ENCODE results near the gene HTR1D.
"Not testable (repeated sequence)": the region's sequence is repeated elsewhere in the genome, so short reads cannot be mapped to it uniquely, and the experiment has no call there.

Gene HTR1D

GRCh38 chr1:23194119-23194984 is 22.9 kb downstream of the HTR1D start:
- no peak for DNase-seq (ENCODE audit: extremely low read depth, insufficient read length)
- no peaks in the 10 kb centered on the region; the same call in 1 of the 2 replicates for H3K27me3 ChIP-seq (replicated peaks; ENCODE audit: control insufficient read depth, insufficient read depth, low read length)
- H3K4me3 ChIP-seq (replicated peaks; ENCODE audit: low read depth, low read length), result no peak overlapping the region
- no peak for TF ChIP-seq CTCF (IDR thresholded peaks at IDR 0.05; ENCODE audit: insufficient read depth, low read length, poor library complexity, severe bottlenecking)
- H3K36me3 ChIP-seq (ENCODE audit: control insufficient read depth, insufficient read depth, low read length), result no peaks in the 10 kb centered on the region

GRCh38 chr1:23193391-23194118 is 23.7 kb downstream of the HTR1D start:
- no peaks in the 10 kb centered on the region for H3K36me3 ChIP-seq (ENCODE audit: control insufficient read depth, insufficient read depth, low read length)
- DNase-seq (ENCODE audit: extremely low read depth, insufficient read length), result no peak
- TF ChIP-seq CTCF (IDR thresholded peaks at IDR 0.05; ENCODE audit: insufficient read depth, low read length, poor library complexity, severe bottlenecking), result no peak
- no peak overlapping the region for H3K4me3 ChIP-seq (replicated peaks; ENCODE audit: low read depth, low read length)
- no peaks in the 10 kb centered on the region; the same call in 1 of the 2 replicates for H3K27me3 ChIP-seq (replicated peaks; ENCODE audit: control insufficient read depth, insufficient read depth, low read length)

- TF ChIP-seq CTCF (IDR thresholded peaks at IDR 0.05; ENCODE audit: insufficient read depth, low read length, poor library complexity, severe bottlenecking), result no peak
- H3K36me3 ChIP-seq (ENCODE audit: control insufficient read depth, insufficient read depth, low read length), result no peaks in the 10 kb centered on the region
- H3K4me3 ChIP-seq (replicated peaks; ENCODE audit: low read depth, low read length), result no peak overlapping the region
- H3K27me3 ChIP-seq (replicated peaks; ENCODE audit: control insufficient read depth, insufficient read depth, low read length), result no peaks in the 10 kb centered on the region; the same call in 1 of the 2 replicates
- no peak for DNase-seq (ENCODE audit: extremely low read depth, insufficient read length)
Observed at GRCh38 chr1:23191199-23191598, 26.1 kb downstream of the HTR1D start.

- H3K27me3 ChIP-seq (replicated peaks; ENCODE audit: control insufficient read depth, insufficient read depth, low read length); H3K36me3 ChIP-seq (ENCODE audit: control insufficient read depth, insufficient read depth, low read length); DNase-seq (ENCODE audit: extremely low read depth, insufficient read length); H3K4me3 ChIP-seq (replicated peaks; ENCODE audit: low read depth, low read length): not testable (repeated sequence)
Observed at GRCh38 chr1:23188936-23189452, 28.3 kb downstream of the HTR1D start.

GRCh38 chr1:23188434-23188884 is 28.8 kb downstream of the HTR1D start:
- TF ChIP-seq CTCF (IDR thresholded peaks at IDR 0.05; ENCODE audit: insufficient read depth, low read length, poor library complexity, severe bottlenecking), result no peak
- DNase-seq (ENCODE audit: extremely low read depth, insufficient read length), result no peak
- Histone ChIP-seq H3K36me3 (ENCODE audit: control insufficient read depth, insufficient read depth, low read length) (no peaks in the 10 kb centered on the region), H3K4me3 (replicated peaks; ENCODE audit: low read depth, low read length) (no peak overlapping the region), H3K27me3 (replicated peaks; ENCODE audit: control insufficient read depth, insufficient read depth, low read length) (no peaks in the 10 kb centered on the region)

GRCh38 chr1:23187637-23188036 is 29.7 kb downstream of the HTR1D start:
- DNase-seq (ENCODE audit: extremely low read depth, insufficient read length), result no peak
- Histone ChIP-seq H3K36me3 (ENCODE audit: control insufficient read depth, insufficient read depth, low read length) (no peaks in the 10 kb centered on the region), H3K27me3 (replicated peaks; ENCODE audit: control insufficient read depth, insufficient read depth, low read length) (no peaks in the 10 kb centered on the region), H3K4me3 (replicated peaks; ENCODE audit: low read depth, low read length) (no peak overlapping the region)
- TF ChIP-seq CTCF (IDR thresholded peaks at IDR 0.05; ENCODE audit: insufficient read depth, low read length, poor library complexity, severe bottlenecking), result no peak
